Measurements from ENCODE around the gene PRR16.
"Not testable (repeated sequence)": the region's sequence is repeated elsewhere in the genome, so short reads cannot be mapped to it uniquely, and the experiment has no call there.

PRR16 gene

DNA sequence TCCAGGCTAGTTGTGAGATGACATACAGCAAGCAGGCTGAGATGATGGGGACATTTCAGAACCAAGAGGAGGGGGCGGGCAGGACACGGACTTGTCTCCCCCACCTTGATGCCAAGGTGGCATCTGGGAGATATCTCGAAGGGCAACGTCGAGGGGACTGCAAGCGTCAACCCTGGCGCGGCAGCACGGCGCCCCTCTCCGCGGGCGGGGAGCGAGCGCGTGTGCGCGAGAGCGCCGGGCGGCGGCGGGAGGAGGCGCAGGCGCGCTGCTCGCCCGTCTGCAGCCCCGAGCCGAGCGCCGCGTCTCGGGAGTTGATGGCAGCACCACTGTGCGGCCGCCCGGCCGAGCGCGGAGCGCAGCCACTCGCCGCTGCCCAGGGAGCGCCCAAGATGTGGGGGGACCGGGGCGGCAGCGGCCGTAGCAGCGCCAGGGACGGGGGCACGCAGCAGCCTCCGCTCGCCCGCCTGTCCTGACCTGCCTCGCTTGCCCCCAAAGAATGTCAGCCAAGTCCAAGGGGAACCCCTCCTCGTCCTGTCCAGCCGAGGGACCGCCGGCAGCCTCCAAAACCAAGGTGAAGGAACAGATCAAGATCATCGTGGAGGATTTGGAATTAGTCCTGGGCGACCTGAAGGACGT is at the start of gene PRR16:
TSS of gene PRR16 (plus strand) at position 310 of the 636 bp plus-strand sequence.
- no peak within 1 kb of the TSS for H3K27ac ChIP-seq
- no peak for DNase-seq (ENCODE audit: low read depth, low spot score)

DNA sequence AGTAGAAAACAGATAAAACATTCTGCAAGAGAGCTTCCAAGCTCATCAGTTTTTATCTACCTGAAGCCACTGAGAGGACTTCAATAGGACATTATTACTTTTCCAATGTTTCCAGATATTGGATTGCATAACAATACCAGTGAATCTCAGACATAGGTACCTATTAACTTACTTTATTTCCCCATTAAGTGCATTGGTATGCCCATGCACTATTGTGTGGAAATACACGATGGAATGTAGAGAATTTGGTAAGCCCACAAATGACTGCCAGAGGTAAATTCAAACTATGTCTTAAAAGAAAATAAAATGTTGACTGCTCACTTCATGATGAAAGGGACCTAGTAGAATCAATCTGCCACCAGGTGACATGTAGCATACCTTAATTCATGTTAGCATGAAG is 48.1 kb upstream of the PRR16 start:
- no peak overlapping the region for H3K27ac ChIP-seq

DNA sequence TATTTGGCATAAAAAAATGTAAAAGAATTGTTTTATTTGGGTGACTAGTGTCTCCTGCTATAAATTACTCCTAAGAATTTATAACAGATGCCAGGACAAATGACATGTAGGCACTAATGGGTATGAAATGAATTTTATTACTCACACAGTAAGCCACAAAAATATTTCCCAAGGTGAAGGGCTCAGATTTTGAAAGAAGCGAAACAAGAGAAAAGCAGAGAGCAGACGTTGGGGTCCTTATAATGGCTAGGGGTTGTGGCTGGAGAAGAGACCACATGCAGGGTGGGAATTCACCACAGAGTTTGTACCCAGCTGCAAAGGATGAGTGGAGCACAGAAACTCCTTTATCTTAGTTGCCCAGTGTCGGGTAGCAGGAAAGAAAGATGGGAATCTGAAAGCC is 45.0 kb upstream of the PRR16 start:
- DNase-seq (ENCODE audit: low read depth, low spot score), result no peak
- no peak overlapping the region for H3K27ac ChIP-seq

More for the DNA sequence above, 48.1 kb upstream of the PRR16 start:
- no peak for DNase-seq (ENCODE audit: low read depth, low spot score)

DNA sequence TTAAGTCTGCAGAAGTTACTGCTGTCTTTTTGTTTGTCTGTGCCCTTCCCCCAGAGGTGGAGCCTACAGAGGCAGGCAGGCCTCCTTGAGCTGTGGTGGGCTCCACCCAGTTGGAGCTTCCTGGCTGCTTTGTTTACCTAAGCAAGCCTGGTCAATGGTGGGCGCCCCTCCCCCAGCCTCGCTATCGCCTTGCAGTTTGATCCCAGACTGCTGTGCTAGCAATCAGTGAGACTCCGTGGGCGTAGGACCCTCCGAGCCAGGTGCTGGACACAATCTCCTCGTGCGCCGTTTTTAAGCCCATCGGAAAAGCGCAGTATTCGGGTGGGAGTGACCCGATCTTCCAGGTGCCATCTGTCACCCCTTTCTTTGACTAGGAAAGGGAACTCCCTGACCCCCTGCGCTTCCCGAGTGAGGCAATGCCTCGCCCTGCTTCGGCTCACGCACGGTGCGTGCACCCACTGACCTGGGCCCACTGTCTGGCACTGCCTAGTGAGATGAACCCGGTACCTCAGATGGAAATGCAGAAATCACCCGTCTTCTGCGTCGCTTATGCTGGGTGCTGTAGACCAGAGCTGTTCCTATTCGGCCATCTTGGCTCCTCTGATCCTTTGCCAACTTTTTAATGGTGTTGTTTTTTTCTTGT is 37.3 kb upstream of the PRR16 start:
- DNase-seq (ENCODE audit: low read depth, low spot score); H3K27ac ChIP-seq: not testable (repeated sequence)

DNA sequence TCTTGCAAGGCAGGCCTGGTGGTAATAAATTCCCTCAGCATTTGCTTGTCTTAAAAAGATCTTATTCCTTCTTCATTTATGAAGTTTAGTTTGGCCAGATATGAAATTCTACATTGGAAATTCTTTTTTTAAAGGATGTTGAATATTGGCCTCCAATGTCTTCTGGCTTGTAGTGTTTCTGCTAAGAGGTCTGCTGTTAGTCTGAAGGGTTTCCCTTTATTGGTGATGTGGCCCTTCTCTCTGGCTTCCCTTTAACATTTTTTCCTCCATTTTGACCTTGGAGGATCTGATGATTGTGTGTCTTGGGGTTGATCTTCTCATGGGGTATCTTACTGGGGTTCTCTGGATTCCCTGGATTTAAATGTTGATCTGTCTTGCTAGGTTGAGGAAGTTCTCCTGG is 33.5 kb upstream of the PRR16 start:
- H3K27ac ChIP-seq, result no peak overlapping the region
- DNase-seq (ENCODE audit: low read depth, low spot score), result no peak

DNA sequence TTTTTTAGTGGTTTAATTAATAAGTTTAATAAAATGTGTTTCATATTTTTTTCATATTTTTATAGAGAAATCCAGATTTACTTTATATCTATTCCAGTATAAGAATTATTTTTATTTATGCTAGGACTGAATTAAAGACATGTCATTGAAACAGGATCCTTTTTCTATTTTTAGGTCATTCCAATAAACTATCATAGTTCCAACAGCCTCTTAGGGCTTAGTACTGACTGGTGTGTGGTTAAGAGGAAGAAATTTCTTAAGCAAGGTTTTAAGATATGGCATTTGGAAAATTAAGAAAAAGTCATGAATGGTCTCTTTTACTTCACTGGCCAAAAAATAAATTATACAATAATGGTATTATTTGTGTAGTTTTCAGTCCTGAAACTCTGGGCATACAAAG is 31.2 kb upstream of the PRR16 start:
- no peak overlapping the region for H3K27ac ChIP-seq
- no peak for DNase-seq (ENCODE audit: low read depth, low spot score)

DNA sequence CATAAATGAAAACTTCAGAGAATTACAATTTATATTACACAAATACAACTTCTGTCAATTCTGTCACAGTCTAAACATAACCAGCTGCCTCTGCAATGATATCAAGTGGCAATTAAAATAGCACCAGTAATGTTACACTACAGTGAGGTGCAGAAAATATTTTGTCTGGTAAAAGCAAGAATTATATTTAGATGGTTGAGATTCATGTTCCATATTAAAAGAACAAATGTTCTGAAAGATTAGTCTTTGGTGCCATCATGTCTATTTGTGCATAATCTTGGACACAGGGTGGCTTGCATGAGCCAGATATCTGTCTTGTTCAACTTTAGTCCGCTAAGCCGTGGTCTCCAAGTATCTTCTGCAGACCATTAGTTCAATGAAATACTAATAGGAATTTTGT is 29.0 kb upstream of the PRR16 start:
- no peak overlapping the region for H3K27ac ChIP-seq
- DNase-seq (ENCODE audit: low read depth, low spot score), result no peak

DNA sequence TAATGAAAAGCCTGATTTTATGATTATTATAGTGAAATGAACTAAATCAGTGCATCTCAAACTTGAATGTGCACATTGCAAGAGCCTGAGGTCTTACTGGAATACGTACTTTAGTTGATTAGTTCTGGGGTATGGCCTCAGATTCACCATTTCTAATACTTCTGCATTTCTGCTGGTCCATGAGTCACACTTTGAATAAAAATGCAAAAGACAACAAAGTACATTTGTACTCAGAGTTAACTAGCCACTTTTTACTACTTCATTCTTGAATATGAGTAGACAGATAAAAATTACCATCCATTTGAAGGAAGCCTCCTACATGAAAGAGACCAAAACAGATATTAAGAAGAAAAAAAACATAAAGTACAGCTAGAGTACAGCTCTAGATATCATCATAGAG is 27.1 kb upstream of the PRR16 start:
- no peak for DNase-seq (ENCODE audit: low read depth, low spot score)
- no peak overlapping the region for H3K27ac ChIP-seq

DNA sequence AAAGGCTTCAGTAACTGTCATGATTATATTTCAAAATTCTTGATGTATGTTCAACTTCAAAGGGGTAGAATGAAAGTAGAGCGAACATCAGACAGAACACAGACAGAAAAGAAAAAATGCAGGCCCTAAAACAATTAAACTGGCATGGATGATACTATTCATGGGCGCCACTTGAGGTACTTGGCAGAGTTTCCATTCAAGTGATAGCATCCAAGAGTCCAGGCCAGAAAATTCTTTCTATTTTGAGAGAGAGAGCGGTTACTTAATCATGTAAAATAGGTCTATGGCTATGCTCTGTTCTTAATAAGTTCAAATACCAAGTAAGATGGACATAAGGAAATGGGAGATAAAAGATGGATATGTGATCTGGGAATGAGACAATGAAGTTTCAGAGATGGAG is 21.4 kb upstream of the PRR16 start:
- no peak overlapping the region for H3K27ac ChIP-seq
- no peak for DNase-seq (ENCODE audit: low read depth, low spot score)

DNA sequence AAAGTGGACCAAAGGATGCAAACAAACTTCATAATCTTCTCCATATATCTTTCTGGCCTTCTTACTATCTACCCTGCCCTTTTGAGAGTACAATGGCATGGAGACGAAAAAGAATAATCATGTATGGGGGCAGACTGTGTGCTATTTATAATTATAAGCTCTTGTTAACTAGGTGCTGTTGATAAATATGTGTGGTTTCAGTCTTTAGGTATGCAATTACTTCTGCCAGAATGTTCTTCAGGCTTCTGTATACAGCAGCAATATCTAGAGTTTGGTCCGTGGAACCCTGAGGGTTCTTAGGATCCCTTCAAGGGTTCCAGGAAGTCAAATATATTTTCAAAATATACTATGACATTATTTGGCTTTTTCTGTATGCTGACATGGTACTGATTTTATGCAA is 20.5 kb upstream of the PRR16 start:
- DNase-seq (ENCODE audit: low read depth, low spot score), result no peak
- no peak overlapping the region for H3K27ac ChIP-seq

DNA sequence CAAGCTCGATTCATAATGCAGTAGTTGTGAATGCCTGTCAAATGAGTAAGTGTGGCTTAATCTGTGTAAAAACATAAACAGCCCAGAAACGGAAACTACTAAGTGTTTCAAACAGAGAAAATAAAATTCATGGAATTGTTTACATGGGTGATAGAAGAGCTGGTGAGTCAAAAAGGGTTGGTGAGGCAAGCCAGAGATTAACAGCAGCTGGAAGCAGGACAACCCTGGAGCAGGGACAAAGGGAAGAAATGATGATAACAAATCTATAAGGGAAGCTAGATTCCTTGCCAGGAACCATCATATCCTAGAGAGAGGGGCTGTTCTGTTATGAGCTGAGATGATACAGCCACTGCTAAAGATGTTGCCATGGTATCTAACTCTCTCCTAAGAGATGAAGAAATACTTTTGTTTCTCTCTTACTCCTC is 18.0 kb upstream of the PRR16 start:
- H3K27ac ChIP-seq, result peak overlapping the region; percentile 15
- DNase-seq (ENCODE audit: low read depth, low spot score), result peak; percentile 41

DNA sequence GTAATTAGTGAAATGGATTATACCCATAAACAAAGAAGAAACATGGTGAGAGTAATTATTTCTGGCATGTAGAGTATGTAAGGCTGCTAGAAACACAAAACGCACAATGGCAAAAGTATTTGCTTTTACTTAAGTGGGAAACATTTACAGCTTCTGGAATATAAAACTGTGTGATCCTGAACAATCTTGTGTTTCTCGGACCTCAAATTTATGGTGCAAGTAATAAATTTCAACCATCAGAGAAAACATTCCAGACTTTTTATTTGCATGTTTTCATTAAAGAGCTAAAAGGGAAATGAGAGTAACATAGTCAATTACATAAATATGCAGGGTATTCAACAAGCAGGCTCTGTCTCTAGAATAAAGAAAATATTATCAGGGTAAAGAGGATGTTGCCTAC is 17.2 kb upstream of the PRR16 start:
- no peak overlapping the region for H3K27ac ChIP-seq

DNA sequence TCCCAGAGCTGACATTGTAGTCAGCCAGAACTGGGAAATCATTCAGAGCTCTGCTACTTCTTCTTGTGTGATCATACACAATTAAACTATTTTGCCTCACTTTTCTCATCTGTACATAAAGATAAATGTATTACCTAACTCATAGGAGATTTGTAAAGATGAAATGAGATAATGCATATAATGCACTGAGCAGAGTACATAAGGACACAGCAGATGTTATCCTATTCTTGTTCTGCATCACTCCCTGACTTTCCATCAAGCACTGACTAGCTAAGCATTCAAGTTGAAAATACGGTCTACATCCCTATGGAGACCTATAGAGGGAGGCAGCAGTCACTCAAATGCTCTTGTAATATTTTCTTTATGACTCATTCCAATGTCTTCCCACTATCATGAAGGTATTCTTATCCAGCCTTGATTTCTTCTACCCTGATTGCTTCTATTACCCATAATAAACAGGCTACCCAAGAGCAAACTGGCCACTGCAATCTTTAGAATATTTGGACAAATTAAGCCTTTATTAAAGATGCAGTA is 16.3 kb upstream of the PRR16 start:
- DNase-seq (ENCODE audit: low read depth, low spot score), result no peak
- no peak overlapping the region for H3K27ac ChIP-seq

More for the DNA sequence above, 17.2 kb upstream of the PRR16 start:
- no peak for DNase-seq (ENCODE audit: low read depth, low spot score)

DNA sequence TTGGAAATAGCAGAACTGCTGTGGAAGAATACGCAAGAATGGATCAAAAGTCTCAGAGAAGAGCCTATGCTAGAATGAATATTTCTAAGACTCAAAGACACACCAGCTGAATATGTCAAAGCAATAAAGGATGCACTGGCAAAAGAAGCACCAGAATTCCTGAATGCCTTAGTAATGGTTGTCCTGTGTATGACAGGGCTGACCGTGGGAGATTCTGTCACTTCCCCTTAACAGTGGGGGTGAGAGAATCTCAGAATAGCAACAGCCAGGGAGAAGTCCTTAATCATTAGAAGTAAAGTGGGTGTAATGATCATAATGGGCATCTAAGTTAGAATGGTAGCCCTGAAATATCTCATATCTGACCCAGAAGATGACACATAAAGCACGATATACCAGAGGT is 14.6 kb upstream of the PRR16 start:
- DNase-seq (ENCODE audit: low read depth, low spot score), result no peak
- H3K27ac ChIP-seq, result no peak overlapping the region

DNA sequence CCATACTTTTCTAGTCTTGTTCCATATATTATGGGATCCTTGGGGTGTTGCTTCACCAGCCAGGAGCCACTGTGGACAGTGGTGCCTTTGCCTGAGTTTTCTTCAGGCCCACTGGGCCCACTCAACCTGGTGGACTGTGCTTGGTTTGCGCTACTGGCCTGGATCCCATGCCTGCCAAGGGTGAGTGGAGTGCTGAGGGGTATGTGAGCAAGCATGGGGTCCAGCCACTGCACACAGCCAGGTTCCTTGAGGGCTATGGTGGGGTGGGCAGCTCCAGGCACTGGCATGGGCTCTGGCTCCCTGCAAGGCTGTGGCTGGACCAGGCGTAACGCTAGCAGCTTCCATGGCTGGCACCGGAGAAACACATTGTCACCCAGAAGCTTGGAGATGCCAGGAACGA is 13.2 kb upstream of the PRR16 start:
- DNase-seq (ENCODE audit: low read depth, low spot score), result no peak

DNA sequence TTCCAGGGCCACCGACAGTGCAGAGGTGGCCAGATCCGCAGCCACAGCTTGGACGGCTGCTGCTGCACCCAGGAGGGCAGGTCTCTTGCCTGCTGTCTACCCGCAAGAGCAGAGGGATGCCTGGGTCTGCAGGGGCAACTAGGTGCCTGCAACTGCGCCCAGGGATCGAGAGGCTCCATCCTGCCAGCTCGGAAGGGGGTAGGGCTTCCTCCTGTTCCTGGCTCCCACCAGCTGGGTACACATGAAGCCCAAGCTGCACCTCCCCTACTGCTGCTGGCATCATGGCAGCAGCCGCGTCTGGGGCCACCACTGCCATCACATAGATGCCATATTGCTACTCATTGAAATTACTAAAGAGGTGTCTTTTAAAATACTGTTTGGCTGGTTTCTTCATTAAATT is 12.7 kb upstream of the PRR16 start:
- DNase-seq (ENCODE audit: low read depth, low spot score), result no peak

More for the DNA sequence above, 13.2 kb upstream of the PRR16 start:
- H3K27ac ChIP-seq, result no peak overlapping the region

DNA sequence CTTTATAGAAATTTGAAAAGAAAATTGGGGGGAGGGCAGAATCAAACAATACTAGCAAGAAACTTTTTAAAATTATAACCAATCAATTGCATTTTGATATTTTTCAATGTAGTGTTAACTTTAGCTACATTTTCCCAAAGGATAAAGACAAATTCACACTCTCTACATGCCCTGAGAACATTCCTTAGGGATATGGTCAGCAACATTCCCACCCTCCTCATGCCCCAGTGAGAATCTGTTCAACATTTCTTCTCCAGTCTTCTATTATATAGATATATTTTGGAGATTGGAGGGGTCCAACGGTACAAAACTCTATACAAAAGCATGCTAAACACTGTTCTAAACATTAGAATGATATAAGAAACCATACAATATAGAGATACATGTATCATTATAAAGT is 11.6 kb upstream of the PRR16 start:
- DNase-seq (ENCODE audit: low read depth, low spot score), result no peak
- H3K27ac ChIP-seq, result no peak overlapping the region

More for the DNA sequence above, 12.7 kb upstream of the PRR16 start:
- no peak overlapping the region for H3K27ac ChIP-seq

DNA sequence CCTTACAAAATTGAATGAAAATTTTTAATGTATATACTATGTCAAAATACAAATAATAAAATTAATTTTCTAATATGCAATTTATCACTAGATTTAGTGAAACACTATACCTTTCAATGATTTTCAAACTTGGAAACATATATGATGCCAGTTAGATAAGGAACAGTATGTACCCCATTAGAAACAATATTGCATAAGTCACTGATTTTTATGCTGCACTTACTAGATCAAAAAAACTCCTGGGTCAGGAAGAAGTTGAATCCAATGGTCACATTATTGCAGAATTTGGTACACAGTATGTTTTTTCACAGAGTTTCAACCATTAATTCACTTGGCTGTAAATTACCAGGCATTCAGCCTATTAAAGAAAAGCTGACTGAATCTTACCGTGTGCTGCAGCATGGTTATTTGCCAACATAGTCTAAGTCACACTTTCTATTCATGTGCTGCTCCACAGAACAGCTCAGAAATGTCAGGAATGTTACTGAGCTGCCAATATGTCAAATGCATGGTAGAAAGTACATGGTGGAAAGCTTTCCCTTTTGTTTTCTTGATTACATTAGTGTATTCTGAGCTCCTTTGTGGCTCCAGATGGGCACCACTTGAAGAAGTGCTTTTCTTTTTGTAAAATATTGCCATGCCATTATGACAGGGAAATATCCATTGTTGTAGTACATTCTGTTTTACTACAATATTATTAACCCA is 9.9 kb upstream of the PRR16 start:
- peak; percentile 22 for DNase-seq (ENCODE audit: low read depth, low spot score)
- H3K27ac ChIP-seq, result no peak overlapping the region

DNA sequence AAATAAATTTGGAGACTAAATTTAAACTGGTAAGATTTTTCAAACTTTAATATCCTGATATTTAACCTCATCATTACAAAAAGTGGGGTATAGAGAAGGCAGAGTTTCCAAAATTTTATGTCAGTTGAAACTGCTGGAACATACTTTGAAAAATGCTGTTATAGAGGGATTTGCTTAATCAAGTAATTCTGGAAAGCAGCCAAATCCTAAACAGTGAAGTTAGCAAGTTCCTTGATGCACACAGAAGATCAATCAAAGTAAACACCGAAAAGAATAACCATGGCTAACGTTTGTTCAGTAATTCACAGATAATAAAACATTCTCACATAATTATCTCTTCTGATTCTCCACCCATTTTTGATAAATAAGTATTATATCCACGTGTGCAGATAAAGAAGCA is 8.1 kb upstream of the PRR16 start:
- H3K27ac ChIP-seq, result no peak overlapping the region
- DNase-seq (ENCODE audit: low read depth, low spot score), result no peak

DNA sequence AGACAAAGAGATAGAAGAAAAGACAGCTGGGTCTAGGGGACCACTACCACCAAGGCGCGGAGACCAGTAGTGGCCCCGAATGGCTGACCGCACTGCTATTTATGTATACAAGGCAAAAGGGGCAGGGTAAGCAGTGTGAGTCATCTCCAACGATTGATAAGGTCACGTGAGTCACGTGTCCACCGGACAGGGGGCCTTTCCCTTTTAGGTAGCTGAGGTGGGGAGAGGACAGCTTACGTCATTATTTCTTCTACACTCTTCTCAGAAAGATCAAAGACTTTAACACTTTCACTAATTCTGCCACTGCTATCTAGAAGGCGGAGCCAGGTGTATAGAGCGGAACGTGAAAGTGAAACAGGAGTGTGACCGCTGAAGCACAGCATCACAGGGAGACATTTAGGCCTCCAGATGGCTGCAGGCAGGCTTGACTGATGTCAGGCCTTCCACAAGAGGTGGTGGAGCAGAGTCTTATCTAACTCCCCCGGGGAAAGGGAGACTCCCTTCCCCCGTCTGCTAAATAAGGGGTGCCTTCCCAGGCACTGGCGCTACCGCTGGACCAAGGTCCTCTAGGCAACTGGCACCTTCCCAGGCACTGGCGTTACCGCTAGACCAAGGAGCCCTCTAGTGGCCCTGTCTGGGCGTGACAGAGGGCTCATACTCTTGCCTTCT is 6.1 kb upstream of the PRR16 start:
- H3K27ac ChIP-seq, result no peak overlapping the region
- no peak for DNase-seq (ENCODE audit: low read depth, low spot score)

DNA sequence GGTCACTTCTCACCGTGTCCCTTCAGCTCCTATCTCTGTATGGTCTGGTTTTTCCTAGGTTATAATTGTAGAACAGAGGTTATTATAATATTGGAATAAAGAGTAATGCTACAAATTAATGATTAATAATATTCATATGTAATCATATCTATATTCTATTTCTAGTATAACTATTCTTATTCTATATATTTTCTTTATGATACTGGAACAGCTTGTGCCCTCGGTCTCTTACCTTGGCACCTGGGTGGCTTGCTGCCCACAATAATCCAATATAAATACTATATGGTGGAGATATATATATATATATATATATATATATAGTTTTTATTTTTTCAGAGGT is 5.6 kb upstream of the PRR16 start:
- not testable (repeated sequence) for H3K27ac ChIP-seq; DNase-seq (ENCODE audit: low read depth, low spot score)
